CD4-positive, alpha-beta memory T cell (primary cell): ENCODE data around the gene CELF3. TPM values are rescaled to one million over a fixed set of nuclear protein-coding genes. Genes with fewer than 3 reads are reported as not detected.
"Not testable (repeated sequence)": the region's sequence is repeated elsewhere in the genome, so short reads cannot be mapped to it uniquely, and the experiment has no call there.

Experiments used
- CTCF ChIA-PET: fragments of 350-600 bp; sonication (Branson Sonifier 250); formaldehyde crosslinking; loops from one replicate; lab custom pipeline; 2021; ENCODE audit warnings: inconsistent platforms; ENCODE audit not compliant: partially characterized antibody; lab: Charles Lee
- POLR2A ChIA-PET: fragments of 350-600 bp; sonication (Branson Sonifier 250); formaldehyde crosslinking; loops from one replicate; lab custom pipeline; 2021; ENCODE audit not compliant: partially characterized antibody; lab: Charles Lee
- DNase-seq, 5 donors: peaks; one replicate each; pipeline versions ENCODE4 v3.0.0 to v3.0.0-alpha.2; 2020 to 2022; ENCODE audit warnings: mixed read lengths in 1 of 5
- H3K27ac ChIP-seq: one replicate; pipeline ENCODE4 v1.7.0; 2013; ENCODE audit warnings: low read depth, low read length
- H3K27me3 ChIP-seq: 2 replicates; pipeline ENCODE4 v1.7.0; 2013; ENCODE audit warnings: mild to moderate bottlenecking, low read length, moderate library complexity; ENCODE audit not compliant: insufficient read depth
- H3K36me3 ChIP-seq: 2 replicates; pipeline ENCODE4 v1.7.0; 2013; ENCODE audit warnings: mild to moderate bottlenecking, low read length, moderate library complexity; ENCODE audit not compliant: insufficient read depth
- H3K4me1 ChIP-seq: 2 replicates; pipeline ENCODE4 v1.7.0; 2013; ENCODE audit warnings: mild to moderate bottlenecking, low read length, moderate library complexity; ENCODE audit not compliant: insufficient read depth
- H3K4me3 ChIP-seq, 2 donors: one replicate each; pipeline ENCODE4 v1.7.0; 2013; ENCODE audit warnings: low read length in 2 of 2, mild to moderate bottlenecking in 1 of 2
- H3K9me3 ChIP-seq, 2 donors: one replicate each; pipeline ENCODE4 v1.7.0; 2013; ENCODE audit warnings: low read length in 2 of 2, control low read depth in 1 of 2; ENCODE audit not compliant: control insufficient read depth in 1 of 2
- H3K27ac Mint-ChIP-seq, 7 donors: one replicate each; pipeline ENCODE4 v1.8.0; 2020 to 2021; ENCODE audit warnings: mixed read lengths in 7 of 7, mild to moderate bottlenecking in 6 of 7, inconsistent platforms in 3 of 7, moderate library complexity in 3 of 7
- H3K27me3 Mint-ChIP-seq, 2 donors: one replicate each; pipeline ENCODE4 v1.8.0; 2020 to 2021; ENCODE audit warnings: mixed read lengths in 2 of 2
- H3K36me3 Mint-ChIP-seq, 2 donors: one replicate each; pipeline ENCODE4 v1.8.0; 2020 to 2021; ENCODE audit warnings: mixed read lengths in 2 of 2, inconsistent platforms in 1 of 2, mild to moderate bottlenecking in 1 of 2
- H3K4me1 Mint-ChIP-seq, 4 donors: one replicate each; pipeline ENCODE4 v1.8.0; 2020 to 2021; ENCODE audit warnings: mixed read lengths in 4 of 4, mild to moderate bottlenecking in 1 of 4
- H3K4me3 Mint-ChIP-seq, 8 donors: one replicate each; pipeline ENCODE4 v1.8.0; 2020 to 2021; ENCODE audit warnings: mixed read lengths in 8 of 8, mild to moderate bottlenecking in 7 of 8, moderate library complexity in 6 of 8, inconsistent platforms in 3 of 8
- H3K9me3 Mint-ChIP-seq, 8 donors: one replicate each; pipeline ENCODE4 v1.8.0; 2020 to 2021; ENCODE audit warnings: mixed read lengths in 8 of 8, mild to moderate bottlenecking in 5 of 8, inconsistent platforms in 3 of 8, moderate library complexity in 1 of 8
- intact Hi-C: fragments of 100-400 bp; cut with micrococcal nuclease; formaldehyde crosslinking; loops from one replicate; pipeline ENCODE4 v1.15.1; 2023
- polyA plus RNA-seq, 2 donors: library from polyadenylated mRNA; unstranded; fragments of 300-500 nt; fragmentation: Illumina TruSeq; gene quantifications; one replicate each; pipeline ENCODE4 v1.2.3, GENCODE V29; 2021
- total RNA-seq, 2 experiments: library from RNA; stranded (reverse); gene quantifications; one replicate each; pipeline ENCODE4 v1.2.3, GENCODE V29; 2021

The CELF3 gene
- total and polyA plus RNA-seq, 4 experiments from 2014 or later = not detected

- Mint-ChIP-seq H3K27ac (peak overlapping the region in 1 of 7 donors; percentile 29), H3K4me1 (peaks cover 0 to 3% (median 0%) of the 10 kb centered on the region in 4 donors), H3K9me3 (no peaks in the 10 kb centered on the region), H3K4me3 (no peak overlapping the region), H3K27me3 (peaks cover 0 to 3% of the 10 kb centered on the region in 2 donors), H3K36me3 (peaks cover 18 to 39% of the 10 kb centered on the region in 2 donors)
- H3K4me1 ChIP-seq = no peaks in the 10 kb centered on the region
- CTCF ChIA-PET = no interaction called here
- intact Hi-C loops = no loop called here
- POLR2A ChIA-PET = interaction anchor here (0.6 kb wide), 1 partner anchor 146 kb away, joined by 3 read pairs; no protein-coding TSS in a partner anchor
- peaks cover 21% of the 10 kb centered on the region for H3K36me3 ChIP-seq
- H3K27me3 ChIP-seq = no peaks in the 10 kb centered on the region
- DNase-seq = no peak
- H3K27ac ChIP-seq = no peak overlapping the region
- no peak overlapping the region for H3K4me3 ChIP-seq
- H3K9me3 ChIP-seq = no peaks in the 10 kb centered on the region
Observed at GRCh38 chr1:151756291-151756690, 39.7 kb upstream of the CELF3 start.

- no peak for DNase-seq
- Mint-ChIP-seq H3K4me1 (no peaks in the 10 kb centered on the region), H3K36me3 (peaks cover 3 to 9% of the 10 kb centered on the region in 2 donors), H3K9me3 (peaks cover 0 to 21% (median 11%) of the 10 kb centered on the region in 8 donors), H3K4me3 (no peak overlapping the region), H3K27me3 (no peaks in the 10 kb centered on the region), H3K27ac (peak overlapping the region in 1 of 7 donors; percentile 48)
- no peaks in the 10 kb centered on the region for H3K36me3 ChIP-seq
- CTCF ChIA-PET = no interaction called here
- H3K27me3 ChIP-seq = no peaks in the 10 kb centered on the region
- H3K9me3 ChIP-seq = no peaks in the 10 kb centered on the region
- intact Hi-C loops = no loop called here
- POLR2A ChIA-PET = no interaction called here
- no peaks in the 10 kb centered on the region for H3K4me1 ChIP-seq
- H3K27ac ChIP-seq = no peak overlapping the region
- no peak overlapping the region for H3K4me3 ChIP-seq
Observed at GRCh38 chr1:151741516-151741915, 24.9 kb upstream of the CELF3 start.

GRCh38 chr1:151739590-151740355, 23.2 kb upstream of the CELF3 start:
- Mint-ChIP-seq H3K9me3 (peaks cover 0 to 21% (median 13%) of the 10 kb centered on the region in 8 donors), H3K27me3 (no peaks in the 10 kb centered on the region), H3K4me3 (no peak overlapping the region), H3K27ac (no peak overlapping the region), H3K4me1 (no peaks in the 10 kb centered on the region), H3K36me3 (peaks cover 3 to 9% of the 10 kb centered on the region in 2 donors)
- intact Hi-C loops = loop anchor here (5.0 kb wide), 1 partner anchor 98 kb away; the partner anchor contains the start of gene C2CD4D
- DNase-seq = no peak
- Histone ChIP-seq H3K4me1 (no peaks in the 10 kb centered on the region), H3K9me3 (no peaks in the 10 kb centered on the region), H3K36me3 (no peaks in the 10 kb centered on the region), H3K27ac (no peak overlapping the region), H3K27me3 (no peaks in the 10 kb centered on the region), H3K4me3 (no peak overlapping the region)
- ChIA-PET POLR2A (no interaction called here), CTCF (no interaction called here)

GRCh38 chr1:151737479-151737878, 20.9 kb upstream of the CELF3 start:
- POLR2A ChIA-PET = interaction anchor here (1.4 kb wide), 1 partner anchor 25 kb away, joined by 3 read pairs; the partner anchor contains the start of gene MRPL9
- no peak overlapping the region for H3K4me3 ChIP-seq
- no peaks in the 10 kb centered on the region for H3K4me1 ChIP-seq
- Mint-ChIP-seq H3K4me3 (no peak overlapping the region), H3K27ac (no peak overlapping the region), H3K27me3 (peaks cover 1% of the 10 kb centered on the region in 2 donors), H3K36me3 (peaks cover 3 to 9% of the 10 kb centered on the region in 2 donors), H3K4me1 (no peaks in the 10 kb centered on the region), H3K9me3 (peaks cover 0 to 21% (median 13%) of the 10 kb centered on the region in 8 donors)
- intact Hi-C loops = loop anchor here (5.0 kb wide), 1 partner anchor 100 kb away; the partner anchor contains the start of gene C2CD4D
- CTCF ChIA-PET = interaction anchor here (1.5 kb wide), 1 partner anchor 143 kb away, joined by 5 read pairs; no protein-coding TSS in a partner anchor
- no peaks in the 10 kb centered on the region for H3K27me3 ChIP-seq
- no peaks in the 10 kb centered on the region for H3K36me3 ChIP-seq
- DNase-seq = no peak
- H3K9me3 ChIP-seq = no peaks in the 10 kb centered on the region
- H3K27ac ChIP-seq = no peak overlapping the region

GRCh38 chr1:151737026-151737425, 20.4 kb upstream of the CELF3 start:
- no peak overlapping the region for H3K27ac Mint-ChIP-seq
- DNase-seq = no peak
- H3K4me3 Mint-ChIP-seq = no peak overlapping the region
- H3K9me3 Mint-ChIP-seq = peaks cover 0 to 21% (median 13%) of the 10 kb centered on the region in 8 donors
- no peaks in the 10 kb centered on the region for H3K4me1 Mint-ChIP-seq
- intact Hi-C loops = loop anchor here (5.0 kb wide), 1 partner anchor 100 kb away; the partner anchor contains the start of gene C2CD4D
- ChIA-PET POLR2A (interaction anchor here (1.4 kb wide), 1 partner anchor 26 kb away, joined by 3 read pairs; the partner anchor contains the start of gene MRPL9), CTCF (no interaction called here)
- Histone ChIP-seq H3K36me3 (no peaks in the 10 kb centered on the region), H3K27me3 (no peaks in the 10 kb centered on the region), H3K4me3 (no peak overlapping the region), H3K27ac (no peak overlapping the region), H3K9me3 (no peaks in the 10 kb centered on the region), H3K4me1 (no peaks in the 10 kb centered on the region)
- peaks cover 3 to 9% of the 10 kb centered on the region in 2 donors for H3K36me3 Mint-ChIP-seq
- peaks cover 3% of the 10 kb centered on the region in 2 donors for H3K27me3 Mint-ChIP-seq

GRCh38 chr1:151733995-151734394, 17.4 kb upstream of the CELF3 start:
- POLR2A ChIA-PET = interaction anchor here (1.2 kb wide), 1 partner anchor 104 kb away, joined by 4 read pairs; no protein-coding TSS in a partner anchor
- H3K4me1 Mint-ChIP-seq, H3K27me3 ChIP-seq, H3K27ac ChIP-seq, DNase-seq, H3K4me3 ChIP-seq, H3K36me3 ChIP-seq, H3K27ac Mint-ChIP-seq, intact Hi-C loops, H3K4me1 ChIP-seq, H3K9me3 ChIP-seq, H3K36me3 Mint-ChIP-seq, H3K4me3 Mint-ChIP-seq: not testable (repeated sequence)
- Mint-ChIP-seq H3K27me3 (peaks cover 14 to 15% of the 10 kb centered on the region in 2 donors), H3K9me3 (peaks cover 0 to 18% (median 13%) of the 10 kb centered on the region in 8 donors)
- CTCF ChIA-PET = interaction anchor here (0.8 to 2.5 kb wide), 15 partner anchors 17 to 469 kb away, joined by 3 to 21 read pairs (median 4); partner anchors contain the start of genes CELF3 and MRPL9

GRCh38 chr1:151733126-151733525, 16.5 kb upstream of the CELF3 start:
- POLR2A ChIA-PET = no interaction called here
- peaks cover 16 to 23% of the 10 kb centered on the region in 2 donors for H3K27me3 Mint-ChIP-seq
- no peak overlapping the region for H3K4me3 Mint-ChIP-seq
- intact Hi-C loops = no loop called here
- no peak for DNase-seq
- Histone ChIP-seq H3K9me3 (no peaks in the 10 kb centered on the region), H3K36me3 (no peaks in the 10 kb centered on the region), H3K4me1 (no peaks in the 10 kb centered on the region), H3K27ac (no peak overlapping the region), H3K27me3 (no peaks in the 10 kb centered on the region), H3K4me3 (no peak overlapping the region)
- CTCF ChIA-PET = interaction anchor here (1.0 to 2.5 kb wide), 5 partner anchors 139 to 468 kb away, joined by 3 to 21 read pairs (median 4); no protein-coding TSS in a partner anchor
- H3K9me3 Mint-ChIP-seq = peaks cover 0 to 15% (median 10%) of the 10 kb centered on the region in 8 donors
- H3K36me3 Mint-ChIP-seq = peaks cover 2 to 5% of the 10 kb centered on the region in 2 donors
- H3K27ac Mint-ChIP-seq = no peak overlapping the region
- H3K4me1 Mint-ChIP-seq = no peaks in the 10 kb centered on the region
